ENCODE measurements around the gene PRUNE1. TPM values are rescaled to one million over a fixed set of nuclear protein-coding genes. Genes with fewer than 3 reads are reported as not detected.

Gene PRUNE1
- 6.1 and 11.9 TPM in 2 replicates for total RNA-seq (2014; rRNA removed; shearing (Covaris generic))
- 11.1 and 12.1 TPM in 2 replicates for polyA plus RNA-seq (2015; cell fraction: cytosol; rRNA removed)
- polyA plus RNA-seq (2015; cell fraction: nucleus; rRNA removed): 11.5 and 13.6 TPM in 2 replicates

- peak; percentile 93 for DNase-seq (ENCODE audit: low read depth)
Measured at GRCh38 chr1:151008244-151009205, at the start of gene PRUNE1. TSS of gene PRUNE1 (plus strand) at chr1:151008449. CDS start at chr1:151008633, 184 bp downstream.

GRCh38 chr1:150960646-150961045 is 47.6 kb upstream of the PRUNE1 start:
- DNase-seq (ENCODE audit: low read depth): no peak

- no peak for DNase-seq (ENCODE audit: low read depth)
Measured at GRCh38 chr1:150961756-150962155, 46.5 kb upstream of the PRUNE1 start.

- DNase-seq (ENCODE audit: low read depth): no peak
Measured at GRCh38 chr1:150963321-150964163, 44.7 kb upstream of the PRUNE1 start.

- DNase-seq (ENCODE audit: low read depth): no peak
Measured at GRCh38 chr1:150964164-150964489, 44.1 kb upstream of the PRUNE1 start.

- DNase-seq (ENCODE audit: low read depth): no peak
Measured at GRCh38 chr1:150965605-150966004, 42.6 kb upstream of the PRUNE1 start.

GRCh38 chr1:150966011-150966410 is 42.2 kb upstream of the PRUNE1 start:
- no peak for DNase-seq (ENCODE audit: low read depth)

- DNase-seq (ENCODE audit: low read depth): no peak
Measured at GRCh38 chr1:150967936-150968335, 40.3 kb upstream of the PRUNE1 start.

- no peak for DNase-seq (ENCODE audit: low read depth)
Measured at GRCh38 chr1:150968491-150968890, 39.8 kb upstream of the PRUNE1 start.

- no peak for DNase-seq (ENCODE audit: low read depth)
Measured at GRCh38 chr1:150969626-150970025, 38.6 kb upstream of the PRUNE1 start.

- no peak for DNase-seq (ENCODE audit: low read depth)
Measured at GRCh38 chr1:150970808-150971582, 37.3 kb upstream of the PRUNE1 start.

- no peak for DNase-seq (ENCODE audit: low read depth)
Measured at GRCh38 chr1:150971583-150972416, 36.4 kb upstream of the PRUNE1 start.

- no peak for DNase-seq (ENCODE audit: low read depth)
Measured at GRCh38 chr1:150972417-150972940, 35.8 kb upstream of the PRUNE1 start.

GRCh38 chr1:150973258-150973835 is 34.9 kb upstream of the PRUNE1 start:
- DNase-seq (ENCODE audit: low read depth): no peak

GRCh38 chr1:150973836-150974579 is 34.2 kb upstream of the PRUNE1 start:
- no peak for DNase-seq (ENCODE audit: low read depth)

GRCh38 chr1:150974580-150975478 is 33.4 kb upstream of the PRUNE1 start, which contains the start of gene CERS2:
TSS of gene CERS2 (minus strand) at chr1:150974835. CDS start at chr1:150969090, 5,745 bp downstream.
- DNase-seq (ENCODE audit: low read depth): peak; percentile 36

- DNase-seq (ENCODE audit: low read depth): no peak
Measured at GRCh38 chr1:150976401-150976821, 31.8 kb upstream of the PRUNE1 start.
